ENCODE results near the gene MYO5A.
"Not testable (repeated sequence)": the region's sequence is repeated elsewhere in the genome, so short reads cannot be mapped to it uniquely, and the experiment has no call there.

The MYO5A gene

GRCh38 chr15:52492132-52492531 lies 36.5 kb downstream of the MYO5A start:
- no peaks in the 10 kb centered on the region for H3K79me2 ChIP-seq (ENCODE audit: control insufficient read depth, insufficient read depth, low read length)
- DNase-seq = no peak
- H3K56ac ChIP-seq (ENCODE audit: low read length) = no peak overlapping the region
- no peak overlapping the region for H3K4ac ChIP-seq (ENCODE audit: low read depth, low read length)
- H3K4me2 ChIP-seq (ENCODE audit: low read length) = no peak overlapping the region
- no peak overlapping the region for H4K5ac ChIP-seq (ENCODE audit: low read length)
- H2BK120ac ChIP-seq (ENCODE audit: low read depth, low read length) = no peak overlapping the region
- WGBS (ENCODE audit: extremely low coverage, insufficient coverage, low lambda C conversion rate) = no CpG with 5 or more reads among the region's 4 CpGs
- no peak overlapping the region for H4K8ac ChIP-seq (ENCODE audit: low read depth, low read length)
- H3K4me3 ChIP-seq (ENCODE audit: low read length) = no peak overlapping the region
- no peak overlapping the region for H3K23ac ChIP-seq (ENCODE audit: low read length)
- no peak overlapping the region for H2BK15ac ChIP-seq (replicated peaks; ENCODE audit: low read depth)
- no peak overlapping the region for H2BK5ac ChIP-seq (ENCODE audit: low read length)
- H3K18ac ChIP-seq (ENCODE audit: low read length) = no peak overlapping the region
- no peak overlapping the region for H3K9ac ChIP-seq (ENCODE audit: low read length)
- H3K27ac ChIP-seq (ENCODE audit: low read depth, low read length) = no peak overlapping the region
- H2AK5ac ChIP-seq (ENCODE audit: low read length) = no peak overlapping the region
- no peaks in the 10 kb centered on the region for H3K4me1 ChIP-seq (ENCODE audit: control insufficient read depth, low read depth, low read length)
- H3K79me1 ChIP-seq (ENCODE audit: low read length) = no peaks in the 10 kb centered on the region
- H3K36me3 ChIP-seq (ENCODE audit: control insufficient read depth, insufficient read depth, low read length) = no peaks in the 10 kb centered on the region
- no peaks in the 10 kb centered on the region for H3K27me3 ChIP-seq (ENCODE audit: insufficient read depth, low read length, poor library complexity)

- Histone ChIP-seq H2BK15ac (replicated peaks; ENCODE audit: low read depth) (no peak overlapping the region), H2AK5ac (ENCODE audit: low read length) (no peak overlapping the region), H3K4me2 (ENCODE audit: low read length) (no peak overlapping the region), H3K4me1 (ENCODE audit: control insufficient read depth, low read depth, low read length) (no peaks in the 10 kb centered on the region), H3K36me3 (ENCODE audit: control insufficient read depth, insufficient read depth, low read length) (no peaks in the 10 kb centered on the region), H3K4me3 (ENCODE audit: low read length) (no peak overlapping the region), H3K79me1 (ENCODE audit: low read length) (no peaks in the 10 kb centered on the region), H4K8ac (ENCODE audit: low read depth, low read length) (no peak overlapping the region), H4K5ac (ENCODE audit: low read length) (no peak overlapping the region), H3K9ac (ENCODE audit: low read length) (no peak overlapping the region), H3K56ac (ENCODE audit: low read length) (no peak overlapping the region), H3K4ac (ENCODE audit: low read depth, low read length) (no peak overlapping the region), H3K27me3 (ENCODE audit: insufficient read depth, low read length, poor library complexity) (no peaks in the 10 kb centered on the region), H2BK5ac (ENCODE audit: low read length) (no peak overlapping the region), H2BK120ac (ENCODE audit: low read depth, low read length) (no peak overlapping the region), H3K23ac (ENCODE audit: low read length) (no peak overlapping the region), H3K18ac (ENCODE audit: low read length) (no peak overlapping the region), H3K27ac (ENCODE audit: low read depth, low read length) (no peak overlapping the region), H3K79me2 (ENCODE audit: control insufficient read depth, insufficient read depth, low read length) (no peaks in the 10 kb centered on the region)
- DNase-seq = no peak
- no CpG with 5 or more reads among the region's 4 CpGs for WGBS (ENCODE audit: extremely low coverage, insufficient coverage, low lambda C conversion rate)
Measured at GRCh38 chr15:52491472-52491871, 37.2 kb downstream of the MYO5A start.

DNA sequence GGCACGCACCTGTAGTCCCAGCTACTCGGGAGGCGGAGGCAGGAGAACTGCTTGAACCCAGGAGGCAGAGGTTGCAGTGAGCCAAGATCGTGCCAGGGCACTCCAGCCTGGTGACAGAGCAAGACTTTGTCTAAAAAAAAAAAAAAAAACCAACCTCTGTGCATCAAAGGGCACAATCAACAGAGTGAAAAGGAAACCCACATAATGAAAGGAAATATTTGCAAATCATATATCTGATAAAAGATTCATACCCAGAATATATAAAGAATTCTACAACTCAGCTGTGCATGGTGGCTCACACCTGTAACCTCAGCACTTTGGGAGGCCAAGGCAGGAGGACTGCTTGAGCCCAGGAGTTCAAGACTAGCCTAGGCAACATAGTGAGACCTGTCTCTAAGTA lies 39.2 kb downstream of the MYO5A start:
- H3K9ac ChIP-seq (ENCODE audit: low read length); H3K79me1 ChIP-seq (ENCODE audit: low read length); H3K4me1 ChIP-seq (ENCODE audit: control insufficient read depth, low read depth, low read length); H3K27me3 ChIP-seq (ENCODE audit: insufficient read depth, low read length, poor library complexity); H4K8ac ChIP-seq (ENCODE audit: low read depth, low read length); H3K56ac ChIP-seq (ENCODE audit: low read length); H3K79me2 ChIP-seq (ENCODE audit: control insufficient read depth, insufficient read depth, low read length); H3K27ac ChIP-seq (ENCODE audit: low read depth, low read length); H3K23ac ChIP-seq (ENCODE audit: low read length); H2BK15ac ChIP-seq (replicated peaks; ENCODE audit: low read depth); H4K5ac ChIP-seq (ENCODE audit: low read length); H2AK5ac ChIP-seq (ENCODE audit: low read length); H3K4me3 ChIP-seq (ENCODE audit: low read length); H3K4me2 ChIP-seq (ENCODE audit: low read length); H2BK5ac ChIP-seq (ENCODE audit: low read length); H3K4ac ChIP-seq (ENCODE audit: low read depth, low read length); H3K18ac ChIP-seq (ENCODE audit: low read length); H3K36me3 ChIP-seq (ENCODE audit: control insufficient read depth, insufficient read depth, low read length); H2BK120ac ChIP-seq (ENCODE audit: low read depth, low read length); DNase-seq: not testable (repeated sequence)
- WGBS (ENCODE audit: extremely low coverage, insufficient coverage, low lambda C conversion rate) = no CpG with 5 or more reads among the region's 4 CpGs

DNA sequence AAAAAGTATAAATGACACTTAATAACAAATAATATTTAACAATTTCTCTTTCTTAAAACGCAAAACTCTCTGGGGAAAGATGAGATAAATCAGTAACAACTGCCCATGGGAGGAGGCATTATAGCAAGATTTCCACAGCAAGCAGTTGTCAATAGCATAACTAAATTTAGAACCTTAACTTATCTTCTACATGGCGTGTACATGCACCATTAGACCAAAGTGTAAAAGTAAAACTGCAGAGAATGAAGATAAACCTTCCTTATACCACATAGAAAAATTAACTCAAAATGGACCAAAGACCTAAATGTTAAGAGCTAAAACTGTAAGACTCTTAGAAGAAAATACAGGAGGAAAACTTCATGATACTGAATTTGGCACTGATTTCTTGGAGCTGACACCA lies 39.9 kb downstream of the MYO5A start:
- H3K27me3 ChIP-seq (ENCODE audit: insufficient read depth, low read length, poor library complexity) = no peaks in the 10 kb centered on the region
- no peak overlapping the region for H3K23ac ChIP-seq (ENCODE audit: low read length)
- H3K27ac ChIP-seq (ENCODE audit: low read depth, low read length) = no peak overlapping the region

GRCh38 chr15:52486003-52486996 lies 42.4 kb downstream of the MYO5A start:
- peak; percentile 44 for DNase-seq
- H3K79me1 ChIP-seq (ENCODE audit: low read length) = no peaks in the 10 kb centered on the region
- H3K56ac ChIP-seq (ENCODE audit: low read length) = no peak overlapping the region
- H3K79me2 ChIP-seq (ENCODE audit: control insufficient read depth, insufficient read depth, low read length) = no peaks in the 10 kb centered on the region
- no peak overlapping the region for H3K23ac ChIP-seq (ENCODE audit: low read length)
- H3K18ac ChIP-seq (ENCODE audit: low read length) = no peak overlapping the region
- no peak overlapping the region for H4K8ac ChIP-seq (ENCODE audit: low read depth, low read length)
- H3K4me2 ChIP-seq (ENCODE audit: low read length) = no peak overlapping the region
- no peaks in the 10 kb centered on the region for H3K36me3 ChIP-seq (ENCODE audit: control insufficient read depth, insufficient read depth, low read length)
- H3K27ac ChIP-seq (ENCODE audit: low read depth, low read length) = no peak overlapping the region
- H2BK120ac ChIP-seq (ENCODE audit: low read depth, low read length) = no peak overlapping the region
- no peak overlapping the region for H2BK15ac ChIP-seq (replicated peaks; ENCODE audit: low read depth)
- H2AK5ac ChIP-seq (ENCODE audit: low read length) = no peak overlapping the region
- H3K4ac ChIP-seq (ENCODE audit: low read depth, low read length) = no peak overlapping the region
- H3K27me3 ChIP-seq (ENCODE audit: insufficient read depth, low read length, poor library complexity) = no peaks in the 10 kb centered on the region
- H3K9ac ChIP-seq (ENCODE audit: low read length) = no peak overlapping the region
- peaks cover 2% of the 10 kb centered on the region for H3K4me1 ChIP-seq (ENCODE audit: control insufficient read depth, low read depth, low read length)
- 100% methylated on average over 2 of the region's 11 CpGs for WGBS (ENCODE audit: extremely low coverage, insufficient coverage, low lambda C conversion rate)
- no peak overlapping the region for H3K4me3 ChIP-seq (ENCODE audit: low read length)
- H2BK5ac ChIP-seq (ENCODE audit: low read length) = no peak overlapping the region
- H4K5ac ChIP-seq (ENCODE audit: low read length) = no peak overlapping the region

More for the DNA sequence above, 39.9 kb downstream of the MYO5A start:
- Histone ChIP-seq H4K8ac (ENCODE audit: low read depth, low read length) (no peak overlapping the region), H4K5ac (ENCODE audit: low read length) (no peak overlapping the region), H2BK120ac (ENCODE audit: low read depth, low read length) (no peak overlapping the region), H3K4me1 (ENCODE audit: control insufficient read depth, low read depth, low read length) (peaks cover 2% of the 10 kb centered on the region), H3K56ac (ENCODE audit: low read length) (no peak overlapping the region), H3K4me2 (ENCODE audit: low read length) (no peak overlapping the region), H3K79me1 (ENCODE audit: low read length) (no peaks in the 10 kb centered on the region), H2BK5ac (ENCODE audit: low read length) (no peak overlapping the region), H3K36me3 (ENCODE audit: control insufficient read depth, insufficient read depth, low read length) (no peaks in the 10 kb centered on the region), H2BK15ac (replicated peaks; ENCODE audit: low read depth) (no peak overlapping the region), H3K9ac (ENCODE audit: low read length) (no peak overlapping the region), H3K4ac (ENCODE audit: low read depth, low read length) (no peak overlapping the region), H3K79me2 (ENCODE audit: control insufficient read depth, insufficient read depth, low read length) (no peaks in the 10 kb centered on the region), H3K4me3 (ENCODE audit: low read length) (no peak overlapping the region), H3K18ac (ENCODE audit: low read length) (no peak overlapping the region), H2AK5ac (ENCODE audit: low read length) (no peak overlapping the region)
- no CpG with 5 or more reads among the region's 2 CpGs for WGBS (ENCODE audit: extremely low coverage, insufficient coverage, low lambda C conversion rate)
- DNase-seq = no peak

Data from mesendoderm (in vitro differentiated cells).